ENCODE results near the gene CAMK1D. TPM values are rescaled to one million over a fixed set of nuclear protein-coding genes. Genes with fewer than 3 reads are reported as not detected.

Gene CAMK1D
- total and polyA plus RNA-seq, 2 experiments from 2014 or later = 4.6 to 7.2 TPM

- H3K27ac Mint-ChIP-seq = no peak overlapping the region
- H3K27me3 Mint-ChIP-seq (ENCODE audit: insufficient read depth, low read depth, poor library complexity) = peaks cover 6% of the 10 kb centered on the region
- Histone ChIP-seq H3K4me1 (ENCODE audit: insufficient read depth) (0 out of 2 replicates have a peak, but pooled peaks cover under 1% of the 10 kb centered on the region), H3F3A (replicated peaks; ENCODE audit: low read depth) (no peaks in the 10 kb centered on the region), H3K79me2 (replicated peaks; ENCODE audit: insufficient read depth) (no peaks in the 10 kb centered on the region), H3K4me2 (no peak overlapping the region), H2AFZ (no peak overlapping the region), H3K9me2 (ENCODE audit: insufficient read depth) (no peaks in the 10 kb centered on the region), H4K20me1 (replicated peaks; ENCODE audit: insufficient read depth) (no peaks in the 10 kb centered on the region), H3K27me3 (ENCODE audit: insufficient read depth) (no peaks in the 10 kb centered on the region), H3K4me3 (no peak overlapping the region), H3K27ac (ENCODE audit: low read depth) (no peak overlapping the region), H3K36me3 (ENCODE audit: insufficient read depth) (no peaks in the 10 kb centered on the region)
- no peak for TF ChIP-seq ZNF114 (CRISPR knock-in tag; IDR thresholded peaks at IDR 0.05)
- no peak for TF ChIP-seq REST (IDR thresholded peaks at IDR 0.05; ENCODE audit: unreplicated experiment)
- no peak for TF ChIP-seq ZNF331 (CRISPR knock-in tag; IDR thresholded peaks at IDR 0.05; ENCODE audit: low read depth)
- no peak for TF ChIP-seq EZH2phosphoT487 (IDR thresholded peaks at IDR 0.05; ENCODE audit: unreplicated experiment)
- TF ChIP-seq POLR2AphosphoS5 (IDR thresholded peaks at IDR 0.05; ENCODE audit: low read depth) = no peak
- no peak for TF ChIP-seq ETS1 (IDR thresholded peaks at IDR 0.05)
- TF ChIP-seq STAT1 (IDR thresholded peaks at IDR 0.05; ENCODE audit: unreplicated experiment) = no peak
- TF ChIP-seq ZNF462 (CRISPR knock-in tag; IDR thresholded peaks at IDR 0.05) = no peak
- TF ChIP-seq CREB1 (CRISPR knock-in tag; IDR thresholded peaks at IDR 0.05; ENCODE audit: low read depth) = no peak
- no peak for TF ChIP-seq CTCF (conservative IDR thresholded peaks at IDR 0.05; ENCODE audit: low read depth in 2 of 2)
- TF ChIP-seq NANOG (IDR thresholded peaks at IDR 0.05; ENCODE audit: borderline replicate concordance) = no peak
- TF ChIP-seq JUNB (IDR thresholded peaks at IDR 0.05; ENCODE audit: unreplicated experiment) = no peak
- TF ChIP-seq EZH2 (IDR thresholded peaks at IDR 0.05; ENCODE audit: low read depth, unreplicated experiment) = no peak
- no peak overlapping the region for H3K4me3 Mint-ChIP-seq
- no peak for DNase-seq (ENCODE audit: low spot score)
- ATAC-seq = no peak
- peaks cover 3% of the 10 kb centered on the region; the same call in 2 of the 3 replicates for H3K4me1 Mint-ChIP-seq
- no peaks in the 10 kb centered on the region for H3K9me3 Mint-ChIP-seq
- H3K36me3 Mint-ChIP-seq (ENCODE audit: low read depth) = no peaks in the 10 kb centered on the region
These were observed 370.0 kb downstream of the CAMK1D start for GRCh38 chr10:12719365-12719764.
